H1 (cell line): ENCODE results near the gene PARD3. TPM values are rescaled to one million over a fixed set of nuclear protein-coding genes. Genes with fewer than 3 reads are reported as not detected.

Source experiments
- HDAC2 ChIP-seq, 2 experiments: fragments of 300-600 bp in 1 of 2; sonication (generic) in 1 of 2; IDR thresholded peaks; 2 replicates each; pipeline ENCODE4 v1.6.1; 2011 to 2012; ENCODE audit warnings: low read depth in 2 of 2, low read length in 2 of 2, mild to moderate bottlenecking in 2 of 2, moderate library complexity in 2 of 2, borderline replicate concordance in 1 of 2, inconsistent platforms in 1 of 2
- KDM5A ChIP-seq: fragments of 200-600 bp; IDR thresholded peaks from 2 replicates; pipeline ENCODE4 v1.7.1; 2012; ENCODE audit warnings: mild to moderate bottlenecking, low read length, inconsistent platforms, mixed read lengths
- MAFK ChIP-seq: IDR thresholded peaks from 2 replicates; pipeline ENCODE4 v1.6.1; 2012; ENCODE audit warnings: low read depth, mild to moderate bottlenecking, improper control_type of control experiment, low read length
- RBBP5 ChIP-seq: IDR thresholded peaks from 2 replicates; pipeline ENCODE4 v1.7.1; 2012; ENCODE audit warnings: low read depth, mild to moderate bottlenecking, inconsistent platforms, low read length, moderate library complexity, borderline replicate concordance
- SAP30 ChIP-seq: fragments of 300-600 bp; sonication (generic); IDR thresholded peaks from 2 replicates; pipeline ENCODE4 v1.7.1; 2012; ENCODE audit warnings: low read length, moderate library complexity, mild to moderate bottlenecking, inconsistent platforms; ENCODE audit not compliant: insufficient read depth, insufficient replicate concordance
- TAF7 ChIP-seq: optimal IDR thresholded peaks from 2 replicates; pipeline ENCODE3; 2011; ENCODE audit warnings: low read depth, mild to moderate bottlenecking, inconsistent platforms, low read length, moderate library complexity, borderline replicate concordance
- USF2 ChIP-seq: IDR thresholded peaks from 2 replicates; pipeline ENCODE4 v1.6.1; 2011; ENCODE audit warnings: low read length, improper control_type of control experiment
- polyA plus RNA-seq, 7 experiments: library from polyadenylated mRNA; depleted of rRNA in 3 of 7; stranded (reverse) in 5 of 7; unstranded in 2 of 7; fragments of >200 nt in 5 of 7; fragments of 200-250 nt in 2 of 7; gene quantifications; 1 replicate in 5 of 7; 2 replicates in 1 of 7; 4 replicates in 1 of 7; pipeline versions ENCODE4 v1.2.1 to v1.2.3, GENCODE V29; 2011 to 2013; ENCODE audit warnings: missing spikeins in 2 of 7, mixed read lengths in 2 of 7
- total RNA-seq: library from RNA; stranded (reverse); fragmentation: NEBNext Ultra II Directional; extraction: Animal tissue kit (Norgen Biotek cat#: 25700); gene quantifications from 2 replicates; pipeline ENCODE4 v1.2.1, GENCODE V29; 2021

PARD3 gene
- total and polyA plus RNA-seq, 2 of the 8 experiments (the other 6 are each of a cell fraction or from before 2014, with no cell fraction given): 19.7 to 49.1 TPM

DNA sequence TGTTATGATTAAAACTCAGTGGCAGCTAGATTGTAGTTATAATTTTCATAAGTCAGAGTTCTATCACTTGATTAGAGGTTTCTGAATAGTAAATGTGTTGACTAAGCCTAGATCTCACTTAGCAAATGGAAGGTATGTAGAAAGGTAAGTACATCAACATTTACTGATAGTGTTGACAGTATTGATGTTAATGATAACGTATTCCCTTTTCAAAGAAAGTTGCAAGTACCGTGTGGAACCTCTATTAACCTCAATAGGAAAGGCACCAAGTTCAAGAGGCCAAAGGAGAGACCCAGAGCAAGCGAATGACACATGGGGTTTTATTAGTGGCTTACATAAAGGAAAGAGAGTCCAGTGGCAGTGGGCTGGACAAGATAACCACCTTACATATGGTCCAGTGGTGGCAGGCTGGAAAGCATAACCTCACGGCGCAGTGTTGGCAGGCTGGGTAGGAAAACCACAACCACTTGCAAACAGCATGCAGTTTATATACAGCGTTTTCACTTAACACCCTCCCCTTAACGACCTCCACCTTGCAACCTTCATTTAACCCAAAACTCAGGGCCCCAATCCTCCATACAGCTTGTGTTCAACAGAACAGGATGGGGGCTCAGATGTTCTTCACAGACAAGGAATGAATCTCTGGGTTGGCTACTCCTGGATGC lies 611.0 kb downstream of the PARD3 start (continued):
- TF ChIP-seq USF2 (no peak), RBBP5 (no peak), TAF7 (no peak), KDM5A (no peak), MAFK (no peak), SAP30 (no peak), HDAC2 (IDR thresholded peaks at IDR 0.05; ENCODE audit: borderline replicate concordance in 1 of 2, low read depth in 2 of 2, low read length in 2 of 2) (no peak)
